B cell (primary cell): ENCODE measurements around the gene DDX10. TPM values are rescaled to one million over a fixed set of nuclear protein-coding genes. Genes with fewer than 3 reads are reported as not detected.

ENCODE experiments used
- ATAC-seq: fragments of 200-7000 bp; cut with Tn5 transposase; one replicate; pipeline ENCODE4 v1.10.0; 2021; ENCODE audit warnings: low read depth, mild to moderate bottlenecking, moderate number of reproducible peaks, moderate library complexity
- CTCF ChIA-PET: fragments of 350-600 bp; sonication (Branson Sonifier 250); formaldehyde crosslinking; loops from one replicate; lab custom pipeline; 2021; ENCODE audit warnings: antibody characterized with exemption, inconsistent platforms; lab: Charles Lee
- POLR2A ChIA-PET: fragments of 350-600 bp; sonication (Branson Sonifier 250); formaldehyde crosslinking; loops from one replicate; lab custom pipeline; 2021; ENCODE audit warnings: antibody characterized with exemption; lab: Charles Lee
- DNase-seq: peaks from one replicate; pipeline ENCODE4 v3.0.0; 2013
- H2AFZ ChIP-seq: 2 replicates; pipeline ENCODE4 v1.6.1; 2012; ENCODE audit warnings: mild to moderate bottlenecking, low read depth, low read length; ENCODE audit not compliant: insufficient read depth, poor library complexity, severe bottlenecking
- H3K27ac ChIP-seq, 2 donors: 1 replicate in 1 of 2; 2 replicates in 1 of 2; pipeline ENCODE4 v1.5.1; 2012 to 2013; ENCODE audit warnings: low read length in 2 of 2, mild to moderate bottlenecking in 2 of 2, moderate library complexity in 1 of 2
- H3K27me3 ChIP-seq, 4 experiments: fragments of 200-600 bp in 1 of 4; sonication (generic) in 1 of 4; replicated peaks in 1 of 4; 1 replicate in 2 of 4; 2 replicates in 2 of 4; pipeline versions ENCODE4 v1.6.1 to v1.7.0; 2013 to 2016; ENCODE audit warnings: low read length in 3 of 4, mild to moderate bottlenecking in 2 of 4, mixed read lengths in 1 of 4, moderate library complexity in 1 of 4; ENCODE audit not compliant: insufficient read depth in 4 of 4, control insufficient read depth in 3 of 4; ENCODE audit errors: control extremely low read depth in 1 of 4
- H3K36me3 ChIP-seq, 2 experiments: replicated peaks in 1 of 2; 1 replicate in 1 of 2; 2 replicates in 1 of 2; pipeline versions ENCODE4 v1.6.1 to v1.7.1; 2013; ENCODE audit warnings: low read length in 1 of 2; ENCODE audit not compliant: insufficient read depth in 2 of 2, control insufficient read depth in 1 of 2; ENCODE audit errors: control extremely low read depth in 1 of 2, extremely low read depth in 1 of 2
- H3K4me1 ChIP-seq, 2 donors: fragments of 200-600 bp in 1 of 2; sonication (generic) in 1 of 2; 1 replicate in 1 of 2; 2 replicates in 1 of 2; pipeline versions ENCODE4 v1.5.1 to v1.6.1; 2013 to 2017; ENCODE audit warnings: low read length in 2 of 2; ENCODE audit not compliant: control insufficient read depth in 2 of 2, insufficient read depth in 2 of 2
- H3K4me2 ChIP-seq: replicated peaks from 2 replicates; pipeline ENCODE3; 2012; ENCODE audit warnings: mild to moderate bottlenecking, low read depth, low read length; ENCODE audit not compliant: poor library complexity, severe bottlenecking
- H3K4me3 ChIP-seq, 5 experiments: fragments of 200-600 bp in 1 of 5; sonication (generic) in 1 of 5; 1 replicate in 3 of 5; 2 replicates in 2 of 5; pipeline versions ENCODE4 v1.5.1 to v1.7.0; 2011 to 2016; ENCODE audit warnings: low read length in 4 of 5, mild to moderate bottlenecking in 4 of 5, low read depth in 2 of 5, control low read depth in 1 of 5, moderate library complexity in 1 of 5; ENCODE audit not compliant: insufficient read depth in 1 of 5; ENCODE audit errors: control extremely low read depth in 1 of 5, extremely low read depth in 1 of 5
- H3K79me2 ChIP-seq: fragments of 200-600 bp; sonication (generic); one replicate; pipeline ENCODE4 v1.6.0; 2016; ENCODE audit warnings: low read length; ENCODE audit not compliant: control insufficient read depth, insufficient read depth
- H3K9ac ChIP-seq: fragments of 200-600 bp; sonication (generic); 2 replicates; pipeline ENCODE4 v1.6.1; 2017; ENCODE audit warnings: mild to moderate bottlenecking, low read length, moderate library complexity
- H3K9me3 ChIP-seq, 3 donors: one replicate each; pipeline versions ENCODE4 v1.6.1 to v1.7.1; 2013; ENCODE audit warnings: low read length in 2 of 3; ENCODE audit not compliant: control insufficient read depth in 2 of 3, insufficient read depth in 1 of 3; ENCODE audit errors: control extremely low read depth in 1 of 3
- H4K20me1 ChIP-seq: 2 replicates; pipeline ENCODE4 v1.6.0; 2012; ENCODE audit warnings: mild to moderate bottlenecking, low read length; ENCODE audit not compliant: insufficient read depth, control insufficient read depth, poor library complexity, severe bottlenecking
- H3K27ac Mint-ChIP-seq: one replicate; pipeline ENCODE4 v1.8.0; 2021; ENCODE audit warnings: mixed read lengths
- H3K27me3 Mint-ChIP-seq: one replicate; pipeline ENCODE4 v1.8.0; 2021; ENCODE audit warnings: mixed read lengths
- H3K4me1 Mint-ChIP-seq: one replicate; pipeline ENCODE4 v1.8.0; 2021; ENCODE audit warnings: mixed read lengths
- H3K4me3 Mint-ChIP-seq: one replicate; pipeline ENCODE4 v1.8.0; 2021; ENCODE audit warnings: mixed read lengths
- H3K9me3 Mint-ChIP-seq: one replicate; pipeline ENCODE4 v1.8.0; 2022; ENCODE audit warnings: mixed read lengths; ENCODE audit not compliant: insufficient read depth
- EZH2 ChIP-seq: IDR thresholded peaks from 2 replicates; pipeline ENCODE4 v1.6.1; 2012; ENCODE audit warnings: borderline replicate concordance, low read depth, mild to moderate bottlenecking, moderate library complexity, low read length; ENCODE audit not compliant: insufficient read depth, poor library complexity, severe bottlenecking
- WGBS: methylation state at CpG from one replicate; pipeline ENCODE4 v1.1.5; 2013; ENCODE audit warnings: missing lambda C conversion rate; ENCODE audit not compliant: insufficient coverage; 5-methylcytosine and 5-hydroxymethylcytosine counted together
- intact Hi-C: fragments of 100-400 bp; cut with micrococcal nuclease; formaldehyde crosslinking; loops from one replicate; pipeline ENCODE4 v1.10.0; 2022
- polyA plus RNA-seq: library from polyadenylated mRNA; depleted of rRNA; stranded (reverse); fragments of >200 nt; gene quantifications from 2 replicates; pipeline ENCODE4 v1.2.3, GENCODE V29; 2012
- total RNA-seq, 2 donors: library from RNA; stranded (reverse); fragments of 120-200 nt in 1 of 2; gene quantifications; 1 replicate in 1 of 2; 2 replicates in 1 of 2; pipeline versions ENCODE4 v1.2.3 to v1.2.4, GENCODE V29; 2013 to 2022
- TF ChIP-seq, protein P1 (sequence below): fragments of 200-600 bp; IDR thresholded peaks from one replicate; pipeline ENCODE4 v1.8.0; 2022; ENCODE audit warnings: antibody characterized with exemption, mild to moderate bottlenecking

The DDX10 gene
- total and polyA plus RNA-seq, 2 donors (not counting 1 experiment from before 2014, with no cell fraction given), result 15.6 to 30.6 TPM

DNA sequence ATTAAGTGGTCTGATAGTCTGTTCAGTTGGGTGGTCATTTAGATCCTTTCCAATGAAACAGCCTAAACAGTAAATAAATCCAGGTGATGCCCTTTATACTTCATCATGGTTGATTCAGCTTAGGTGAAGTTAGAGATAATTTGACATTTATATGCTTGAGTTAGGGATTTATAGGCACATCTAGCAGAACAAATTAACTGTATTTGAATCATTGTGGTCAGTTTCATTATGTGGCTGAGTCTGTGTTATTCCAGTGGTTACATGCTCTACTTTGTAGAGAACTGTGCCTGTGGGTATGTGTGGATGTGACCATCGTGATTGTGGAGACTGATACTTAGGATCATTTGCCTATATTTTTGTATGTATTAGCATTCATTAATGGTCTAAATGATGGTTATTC lies 194.6 kb downstream of the DDX10 start:
- Mint-ChIP-seq H3K4me1 (peaks cover 9% of the 10 kb centered on the region), H3K27ac (no peak overlapping the region), H3K9me3 (no peaks in the 10 kb centered on the region), H3K27me3 (no peaks in the 10 kb centered on the region), H3K4me3 (no peak overlapping the region)
- DNase-seq, result no peak
- Histone ChIP-seq H3K79me2 (peaks cover 13% of the 10 kb centered on the region), H3K27me3 (no peaks in the 10 kb centered on the region), H4K20me1 (no peaks in the 10 kb centered on the region), H3K9ac (no peak overlapping the region), H3K36me3 (peaks cover 2% of the 10 kb centered on the region in 2 experiments), H3K9me3 (no peaks in the 10 kb centered on the region), H3K4me1 (peaks cover 6% of the 10 kb centered on the region in 2 donors), H3K27ac (no peak overlapping the region), H3K4me2 (no peak overlapping the region), H3K4me3 (no peak overlapping the region), H2AFZ (no peak overlapping the region)
- ChIA-PET CTCF (no interaction called here), POLR2A (no interaction called here)
- no CpG with 5 or more reads among the region's 1 CpG for WGBS
- TF ChIP-seq, protein P1, sequence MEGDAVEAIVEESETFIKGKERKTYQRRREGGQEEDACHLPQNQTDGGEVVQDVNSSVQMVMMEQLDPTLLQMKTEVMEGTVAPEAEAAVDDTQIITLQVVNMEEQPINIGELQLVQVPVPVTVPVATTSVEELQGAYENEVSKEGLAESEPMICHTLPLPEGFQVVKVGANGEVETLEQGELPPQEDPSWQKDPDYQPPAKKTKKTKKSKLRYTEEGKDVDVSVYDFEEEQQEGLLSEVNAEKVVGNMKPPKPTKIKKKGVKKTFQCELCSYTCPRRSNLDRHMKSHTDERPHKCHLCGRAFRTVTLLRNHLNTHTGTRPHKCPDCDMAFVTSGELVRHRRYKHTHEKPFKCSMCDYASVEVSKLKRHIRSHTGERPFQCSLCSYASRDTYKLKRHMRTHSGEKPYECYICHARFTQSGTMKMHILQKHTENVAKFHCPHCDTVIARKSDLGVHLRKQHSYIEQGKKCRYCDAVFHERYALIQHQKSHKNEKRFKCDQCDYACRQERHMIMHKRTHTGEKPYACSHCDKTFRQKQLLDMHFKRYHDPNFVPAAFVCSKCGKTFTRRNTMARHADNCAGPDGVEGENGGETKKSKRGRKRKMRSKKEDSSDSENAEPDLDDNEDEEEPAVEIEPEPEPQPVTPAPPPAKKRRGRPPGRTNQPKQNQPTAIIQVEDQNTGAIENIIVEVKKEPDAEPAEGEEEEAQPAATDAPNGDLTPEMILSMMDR, result no peak
- no peak for TF ChIP-seq EZH2
- intact Hi-C loops, result loop anchor here (5.0 kb wide), 1 partner anchor 1518 kb away; no protein-coding TSS in a partner anchor
- ATAC-seq, result no peak

DNA sequence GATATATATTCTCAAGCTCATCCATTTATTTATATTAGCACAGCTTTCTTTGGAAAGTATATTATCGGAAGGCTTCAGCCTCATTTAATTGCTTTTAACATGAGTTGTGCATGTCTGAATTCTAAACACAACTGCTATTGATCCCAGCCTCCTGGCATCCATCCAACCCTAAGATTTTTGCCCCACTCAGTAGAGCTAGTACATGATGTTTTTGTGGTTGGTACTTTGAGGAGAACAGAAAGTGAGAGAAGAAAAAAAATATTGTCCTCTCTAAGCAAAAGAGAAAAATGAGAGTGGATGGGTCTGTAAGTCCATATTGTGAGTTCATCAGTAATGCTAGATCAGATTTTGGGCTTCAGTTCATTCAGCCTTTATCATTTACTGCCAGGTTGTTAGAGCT lies 198.7 kb downstream of the DDX10 start:
- ChIA-PET POLR2A (no interaction called here), CTCF (interaction anchor here (1.3 kb wide), 1 partner anchor 11 kb away, joined by 3 read pairs; no protein-coding TSS in a partner anchor)
- Histone ChIP-seq H3K4me2 (no peak overlapping the region), H4K20me1 (no peaks in the 10 kb centered on the region), H2AFZ (no peak overlapping the region), H3K4me3 (no peak overlapping the region), H3K9ac (no peak overlapping the region), H3K4me1 (no peaks in the 10 kb centered on the region), H3K79me2 (peaks cover 6% of the 10 kb centered on the region), H3K36me3 (peaks cover 2% of the 10 kb centered on the region in 2 experiments), H3K27ac (no peak overlapping the region), H3K9me3 (no peaks in the 10 kb centered on the region), H3K27me3 (no peaks in the 10 kb centered on the region)
- no peak overlapping the region for H3K4me3 Mint-ChIP-seq
- no peaks in the 10 kb centered on the region for H3K4me1 Mint-ChIP-seq
- no CpG with 5 or more reads among the region's 1 CpG for WGBS
- no peaks in the 10 kb centered on the region for H3K27me3 Mint-ChIP-seq
- no peaks in the 10 kb centered on the region for H3K9me3 Mint-ChIP-seq
- no peak for TF ChIP-seq EZH2
- intact Hi-C loops, result no loop called here
- H3K27ac Mint-ChIP-seq, result no peak overlapping the region
- no peak for DNase-seq
- no peak for ATAC-seq
